Measurements from ENCODE around the gene MTREX. TPM values are rescaled to one million over a fixed set of nuclear protein-coding genes. Genes with fewer than 3 reads are reported as not detected.

Gene MTREX
- polyA plus RNA-seq, 1 donor (not counting 4 experiments of a cell fraction or from before 2014, with no cell fraction given), result 71.4 TPM

DNA sequence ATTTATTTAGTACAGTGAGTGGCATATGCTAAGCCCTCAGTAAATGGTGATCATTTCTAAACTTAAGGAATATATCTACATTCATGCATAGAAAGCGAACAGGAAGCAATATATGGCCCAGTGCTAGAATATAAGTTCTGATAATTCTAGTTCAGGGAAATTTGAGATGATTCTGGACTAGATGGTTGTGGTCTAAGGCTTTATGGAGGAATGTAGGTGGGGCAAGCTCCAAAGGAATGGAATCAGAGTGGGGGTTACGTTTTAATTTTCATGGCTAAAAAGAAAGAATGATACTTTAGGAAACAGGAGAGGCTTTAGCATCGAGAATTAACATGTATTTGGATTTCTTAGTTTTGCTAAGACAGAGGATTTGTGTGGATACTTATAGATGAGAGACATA is 56.1 kb downstream of the MTREX start:
- Histone ChIP-seq H3K36me3 (ENCODE audit: control insufficient read depth in 2 of 2, extremely low read depth in 1 of 2, insufficient read depth in 2 of 2, low read length in 2 of 2) (peaks cover 0 to 1% of the 10 kb centered on the region in 2 experiments), H3K27me3 (ENCODE audit: control insufficient read depth, extremely low read depth, insufficient read depth, low read length) (no peaks in the 10 kb centered on the region), H3K79me2 (ENCODE audit: control insufficient read depth, insufficient read depth, low read length) (no peaks in the 10 kb centered on the region), H3K9me1 (ENCODE audit: control insufficient read depth, extremely low read depth, insufficient read depth, low read length) (no peaks in the 10 kb centered on the region), H3K27ac (ENCODE audit: control insufficient read depth, insufficient read depth, low read length) (no peak overlapping the region), H4K20me1 (ENCODE audit: control insufficient read depth, extremely low read depth, insufficient read depth, low read length) (no peaks in the 10 kb centered on the region), H3K4me3 (ENCODE audit: control insufficient read depth in 2 of 3, extremely low read depth in 1 of 3, insufficient read depth in 2 of 3, low read depth in 1 of 3, low read length in 3 of 3) (no peak overlapping the region), H3K4me2 (ENCODE audit: control insufficient read depth, extremely low read depth, insufficient read depth, low read depth, low read length) (no peak overlapping the region), H3K9me3 (ENCODE audit: control insufficient read depth, low read depth, low read length) (no peaks in the 10 kb centered on the region), H3K9ac (ENCODE audit: control insufficient read depth, extremely low read depth, insufficient read depth, low read length) (no peak overlapping the region), H2AFZ (ENCODE audit: control insufficient read depth, low read length) (no peak overlapping the region), H3K4me1 (ENCODE audit: control insufficient read depth, extremely low read depth, insufficient read depth, low read length) (no peaks in the 10 kb centered on the region)
- dilution Hi-C loops (cut with MboI; ENCODE audit: extremely low pct_ligation_motif_present, low sequenced_read_pairs), result no loop called here
- DNase-seq (ENCODE audit: low read depth, low spot score), result no peak
- no peak for FAIRE-seq
- TF ChIP-seq, protein P1, sequence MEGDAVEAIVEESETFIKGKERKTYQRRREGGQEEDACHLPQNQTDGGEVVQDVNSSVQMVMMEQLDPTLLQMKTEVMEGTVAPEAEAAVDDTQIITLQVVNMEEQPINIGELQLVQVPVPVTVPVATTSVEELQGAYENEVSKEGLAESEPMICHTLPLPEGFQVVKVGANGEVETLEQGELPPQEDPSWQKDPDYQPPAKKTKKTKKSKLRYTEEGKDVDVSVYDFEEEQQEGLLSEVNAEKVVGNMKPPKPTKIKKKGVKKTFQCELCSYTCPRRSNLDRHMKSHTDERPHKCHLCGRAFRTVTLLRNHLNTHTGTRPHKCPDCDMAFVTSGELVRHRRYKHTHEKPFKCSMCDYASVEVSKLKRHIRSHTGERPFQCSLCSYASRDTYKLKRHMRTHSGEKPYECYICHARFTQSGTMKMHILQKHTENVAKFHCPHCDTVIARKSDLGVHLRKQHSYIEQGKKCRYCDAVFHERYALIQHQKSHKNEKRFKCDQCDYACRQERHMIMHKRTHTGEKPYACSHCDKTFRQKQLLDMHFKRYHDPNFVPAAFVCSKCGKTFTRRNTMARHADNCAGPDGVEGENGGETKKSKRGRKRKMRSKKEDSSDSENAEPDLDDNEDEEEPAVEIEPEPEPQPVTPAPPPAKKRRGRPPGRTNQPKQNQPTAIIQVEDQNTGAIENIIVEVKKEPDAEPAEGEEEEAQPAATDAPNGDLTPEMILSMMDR (optimal IDR thresholded peaks at IDR 0.05 in 1 of 3, IDR thresholded peaks at IDR 0.05 in 1 of 3, conservative IDR thresholded peaks at IDR 0.05 in 1 of 3; ENCODE audit: extremely low read depth in 1 of 3, insufficient read depth in 2 of 3, low read length in 3 of 3), result no peak
- no peak for TF ChIP-seq EZH2 (IDR thresholded peaks at IDR 0.05; ENCODE audit: low read length)

DNA sequence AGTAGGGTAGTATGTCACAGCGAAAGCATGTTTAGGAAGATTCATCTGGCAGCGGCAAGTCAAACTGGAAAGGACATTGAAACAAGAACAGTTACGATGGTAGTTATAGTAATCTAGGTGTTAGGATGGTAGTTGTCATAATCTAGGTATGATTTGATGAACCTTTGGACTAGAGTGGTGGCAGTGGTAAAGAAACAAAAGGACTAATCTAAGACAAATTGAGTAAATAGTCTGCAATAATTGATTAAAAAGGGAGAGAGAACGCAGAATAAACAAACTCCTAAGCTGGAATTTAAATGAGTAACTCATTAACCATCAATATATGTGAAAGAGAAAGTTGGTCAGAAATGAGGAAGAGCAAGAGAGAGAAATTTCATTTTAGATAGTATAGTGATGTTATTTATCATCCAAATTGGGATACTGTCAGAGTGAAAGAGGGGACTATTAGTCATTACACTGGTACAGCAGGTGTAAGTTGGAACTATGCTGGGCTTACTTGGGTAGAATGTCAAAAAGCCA is 56.8 kb downstream of the MTREX start:
- H3K9me1 ChIP-seq (ENCODE audit: control insufficient read depth, extremely low read depth, insufficient read depth, low read length), result no peaks in the 10 kb centered on the region
- dilution Hi-C loops (cut with MboI; ENCODE audit: extremely low pct_ligation_motif_present, low sequenced_read_pairs), result no loop called here
- H3K27ac ChIP-seq (ENCODE audit: control insufficient read depth, insufficient read depth, low read length), result no peak overlapping the region
- H4K20me1 ChIP-seq (ENCODE audit: control insufficient read depth, extremely low read depth, insufficient read depth, low read length), result no peaks in the 10 kb centered on the region
- H3K36me3 ChIP-seq (ENCODE audit: control insufficient read depth in 2 of 2, extremely low read depth in 1 of 2, insufficient read depth in 2 of 2, low read length in 2 of 2), result peaks cover 0 to 1% of the 10 kb centered on the region in 2 experiments
- DNase-seq (ENCODE audit: low read depth, low spot score), result no peak
- no peak overlapping the region for H3K4me2 ChIP-seq (ENCODE audit: control insufficient read depth, extremely low read depth, insufficient read depth, low read depth, low read length)
- H3K27me3 ChIP-seq (ENCODE audit: control insufficient read depth, extremely low read depth, insufficient read depth, low read length), result no peaks in the 10 kb centered on the region
- no peaks in the 10 kb centered on the region for H3K9me3 ChIP-seq (ENCODE audit: control insufficient read depth, low read depth, low read length)
- no peaks in the 10 kb centered on the region for H3K4me1 ChIP-seq (ENCODE audit: control insufficient read depth, extremely low read depth, insufficient read depth, low read length)
- no peak for FAIRE-seq
- TF ChIP-seq, protein P1 (optimal IDR thresholded peaks at IDR 0.05 in 1 of 3, IDR thresholded peaks at IDR 0.05 in 1 of 3, conservative IDR thresholded peaks at IDR 0.05 in 1 of 3; ENCODE audit: extremely low read depth in 1 of 3, insufficient read depth in 2 of 3, low read length in 3 of 3), result no peak
- no peak for TF ChIP-seq EZH2 (IDR thresholded peaks at IDR 0.05; ENCODE audit: low read length)
- no peak overlapping the region for H3K9ac ChIP-seq (ENCODE audit: control insufficient read depth, extremely low read depth, insufficient read depth, low read length)
- no peak overlapping the region for H3K4me3 ChIP-seq (ENCODE audit: control insufficient read depth in 2 of 3, extremely low read depth in 1 of 3, insufficient read depth in 2 of 3, low read depth in 1 of 3, low read length in 3 of 3)
- no peak overlapping the region for H2AFZ ChIP-seq (ENCODE audit: control insufficient read depth, low read length)
- H3K79me2 ChIP-seq (ENCODE audit: control insufficient read depth, insufficient read depth, low read length), result no peaks in the 10 kb centered on the region

Measured in keratinocyte (primary cell).